Nephron progenitor cell (in vitro differentiated cells): ENCODE results near the gene NRG3.

Source experiments
- DNase-seq: peaks from one replicate; pipeline ENCODE4 v3.0.0; 2021
- H3K27ac Mint-ChIP-seq: 2 replicates; pipeline ENCODE4 v1.8.0; 2021; ENCODE audit warnings: mild to moderate bottlenecking, moderate library complexity, mixed read lengths
- H3K27me3 Mint-ChIP-seq: 2 replicates; pipeline ENCODE4 v1.8.0; 2021; ENCODE audit warnings: mild to moderate bottlenecking, low read depth, mixed read lengths; ENCODE audit not compliant: poor library complexity
- H3K36me3 Mint-ChIP-seq: 2 replicates; pipeline ENCODE4 v1.8.0; 2021; ENCODE audit warnings: low read depth, mixed read lengths
- H3K4me1 Mint-ChIP-seq: 2 replicates; pipeline ENCODE4 v1.8.0; 2021; ENCODE audit warnings: mixed read lengths
- H3K4me3 Mint-ChIP-seq: 2 replicates; pipeline ENCODE4 v1.8.0; 2021; ENCODE audit warnings: mild to moderate bottlenecking, moderate library complexity, mixed read lengths
- H3K9me3 Mint-ChIP-seq: 2 replicates; pipeline ENCODE4 v1.8.0; 2021; ENCODE audit warnings: mild to moderate bottlenecking, moderate library complexity, mixed read lengths
- TF ChIP-seq, protein P1 (sequence below): fragments of 200-600 bp; sonication (generic); IDR thresholded peaks from 2 replicates; pipeline ENCODE4 v1.5.0; 2021; ENCODE audit warnings: antibody characterized with exemption

Gene NRG3

GRCh38 chr10:81944609-81945008 lies 69.6 kb downstream of the NRG3 start:
- Mint-ChIP-seq H3K4me1 (no peaks in the 10 kb centered on the region), H3K9me3 (no peaks in the 10 kb centered on the region), H3K4me3 (no peak overlapping the region), H3K36me3 (no peaks in the 10 kb centered on the region), H3K27me3 (peaks cover 7% of the 10 kb centered on the region), H3K27ac (no peak overlapping the region)
- no peak for DNase-seq
- TF ChIP-seq, protein P1, sequence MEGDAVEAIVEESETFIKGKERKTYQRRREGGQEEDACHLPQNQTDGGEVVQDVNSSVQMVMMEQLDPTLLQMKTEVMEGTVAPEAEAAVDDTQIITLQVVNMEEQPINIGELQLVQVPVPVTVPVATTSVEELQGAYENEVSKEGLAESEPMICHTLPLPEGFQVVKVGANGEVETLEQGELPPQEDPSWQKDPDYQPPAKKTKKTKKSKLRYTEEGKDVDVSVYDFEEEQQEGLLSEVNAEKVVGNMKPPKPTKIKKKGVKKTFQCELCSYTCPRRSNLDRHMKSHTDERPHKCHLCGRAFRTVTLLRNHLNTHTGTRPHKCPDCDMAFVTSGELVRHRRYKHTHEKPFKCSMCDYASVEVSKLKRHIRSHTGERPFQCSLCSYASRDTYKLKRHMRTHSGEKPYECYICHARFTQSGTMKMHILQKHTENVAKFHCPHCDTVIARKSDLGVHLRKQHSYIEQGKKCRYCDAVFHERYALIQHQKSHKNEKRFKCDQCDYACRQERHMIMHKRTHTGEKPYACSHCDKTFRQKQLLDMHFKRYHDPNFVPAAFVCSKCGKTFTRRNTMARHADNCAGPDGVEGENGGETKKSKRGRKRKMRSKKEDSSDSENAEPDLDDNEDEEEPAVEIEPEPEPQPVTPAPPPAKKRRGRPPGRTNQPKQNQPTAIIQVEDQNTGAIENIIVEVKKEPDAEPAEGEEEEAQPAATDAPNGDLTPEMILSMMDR: no peak

DNA sequence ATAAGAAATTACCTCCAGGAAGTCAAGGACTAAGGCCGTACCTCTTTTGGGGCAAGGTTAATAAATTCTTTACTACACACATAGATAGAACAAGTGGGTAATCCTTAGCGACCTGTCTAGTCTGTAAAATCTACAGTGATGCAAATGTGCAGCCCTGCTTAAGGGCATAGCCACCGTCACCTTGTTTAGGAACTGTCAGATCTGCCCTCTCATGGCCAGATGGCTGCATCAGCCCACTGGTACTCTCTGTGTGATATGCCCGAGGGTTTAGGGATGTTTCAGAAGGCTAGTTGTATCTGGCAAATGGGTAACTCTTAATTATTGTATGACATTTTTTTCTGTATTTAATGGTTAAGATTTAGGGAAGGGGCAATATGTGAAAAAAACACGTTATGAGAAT lies 74.3 kb downstream of the NRG3 start:
- no peaks in the 10 kb centered on the region for H3K4me1 Mint-ChIP-seq
- no peak overlapping the region for H3K4me3 Mint-ChIP-seq
- no peaks in the 10 kb centered on the region for H3K9me3 Mint-ChIP-seq
- H3K27ac Mint-ChIP-seq: no peak overlapping the region
- no peaks in the 10 kb centered on the region for H3K36me3 Mint-ChIP-seq
- H3K27me3 Mint-ChIP-seq: peaks cover 7% of the 10 kb centered on the region
- TF ChIP-seq, protein P1: no peak
- DNase-seq: no peak

DNA sequence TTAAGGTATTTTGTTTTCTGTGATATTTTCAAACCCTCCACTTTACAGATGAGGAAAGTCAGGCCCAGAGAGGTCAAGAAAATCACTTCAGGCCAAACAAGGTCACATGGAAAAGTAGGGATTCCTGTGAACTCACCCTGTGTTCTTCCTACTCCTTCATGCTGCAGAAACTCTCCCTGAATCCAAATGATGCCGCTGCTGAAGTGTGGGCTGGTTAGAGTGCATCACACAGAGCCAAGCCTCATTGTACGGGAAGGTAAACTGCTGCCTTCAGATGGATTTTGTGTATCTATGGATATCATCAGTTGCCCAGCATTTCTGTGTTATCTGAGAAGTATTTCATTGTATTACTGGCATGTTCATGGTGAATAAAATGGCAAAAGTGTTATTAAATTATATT lies 75.4 kb downstream of the NRG3 start:
- H3K27me3 Mint-ChIP-seq: peaks cover 3% of the 10 kb centered on the region
- no peak overlapping the region for H3K27ac Mint-ChIP-seq
- H3K4me1 Mint-ChIP-seq: no peaks in the 10 kb centered on the region
- TF ChIP-seq, protein P1: no peak
- H3K4me3 Mint-ChIP-seq: no peak overlapping the region
- no peaks in the 10 kb centered on the region for H3K36me3 Mint-ChIP-seq
- no peak for DNase-seq
- H3K9me3 Mint-ChIP-seq: no peaks in the 10 kb centered on the region

DNA sequence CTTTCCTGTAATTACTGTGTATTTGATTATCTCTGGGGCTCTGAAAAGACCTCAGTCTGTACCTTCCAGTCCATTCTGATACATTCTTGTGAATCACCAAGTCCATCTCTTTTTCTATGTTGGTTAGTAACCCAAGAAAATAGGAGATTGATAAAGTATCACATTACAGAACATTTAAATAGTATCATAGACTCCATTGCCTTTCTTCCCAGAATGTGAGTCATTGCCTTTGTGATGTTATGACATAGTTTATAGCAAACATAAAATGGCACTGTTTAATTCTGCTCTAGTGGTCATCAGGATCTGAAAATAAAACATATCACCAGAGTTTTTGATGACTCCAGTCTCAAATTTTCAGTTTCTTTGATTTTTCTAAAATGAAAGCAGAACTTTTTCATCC lies 78.4 kb downstream of the NRG3 start:
- Mint-ChIP-seq H3K36me3 (no peaks in the 10 kb centered on the region), H3K9me3 (no peaks in the 10 kb centered on the region), H3K4me3 (no peak overlapping the region), H3K4me1 (no peaks in the 10 kb centered on the region), H3K27ac (no peak overlapping the region), H3K27me3 (no peaks in the 10 kb centered on the region)
- no peak for DNase-seq
- TF ChIP-seq, protein P1: no peak

GRCh38 chr10:81957976-81958375 lies 83.0 kb downstream of the NRG3 start:
- no peaks in the 10 kb centered on the region for H3K27me3 Mint-ChIP-seq
- DNase-seq: no peak
- TF ChIP-seq, protein P1: no peak
- H3K9me3 Mint-ChIP-seq: no peaks in the 10 kb centered on the region
- no peak overlapping the region for H3K4me3 Mint-ChIP-seq
- H3K4me1 Mint-ChIP-seq: no peaks in the 10 kb centered on the region
- no peak overlapping the region for H3K27ac Mint-ChIP-seq
- H3K36me3 Mint-ChIP-seq: no peaks in the 10 kb centered on the region

- Mint-ChIP-seq H3K4me3 (no peak overlapping the region), H3K9me3 (no peaks in the 10 kb centered on the region), H3K27ac (no peak overlapping the region), H3K27me3 (no peaks in the 10 kb centered on the region), H3K4me1 (no peaks in the 10 kb centered on the region), H3K36me3 (no peaks in the 10 kb centered on the region)
- DNase-seq: no peak
- TF ChIP-seq, protein P1: no peak
Observed at GRCh38 chr10:81959016-81959415, 84.0 kb downstream of the NRG3 start.
